Measurements from ENCODE around the gene LMNTD1.

GRCh38 chr12:25546318-25546717, 6.8 kb downstream of the LMNTD1 start:
- TF ChIP-seq EZH2 (IDR thresholded peaks at IDR 0.05) (no peak), POLR2AphosphoS5 (IDR thresholded peaks at IDR 0.05; ENCODE audit: borderline replicate concordance, low read depth, low read length) (no peak)

All from SK-N-MC (cell line).